ENCODE data around the gene RNASE13.
"Not testable (repeated sequence)": the region's sequence is repeated elsewhere in the genome, so short reads cannot be mapped to it uniquely, and the experiment has no call there.

The RNASE13 gene

DNA sequence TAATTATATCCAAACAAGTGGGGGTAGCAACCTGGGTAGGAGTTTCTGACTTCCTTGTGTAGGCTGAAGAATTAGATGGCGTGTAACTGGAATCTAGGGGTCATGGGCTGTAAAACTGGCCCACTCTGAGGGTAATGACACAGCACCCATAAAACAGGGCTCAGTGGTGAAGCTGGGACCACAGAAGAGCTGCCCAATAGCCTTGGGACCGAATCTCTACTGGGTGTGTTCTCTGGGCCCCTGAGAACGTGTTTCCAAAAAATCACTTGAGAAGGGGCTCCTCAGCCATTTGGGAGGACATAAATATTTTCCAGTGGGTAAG, 26.7 kb upstream of the RNASE13 start:
- DNase-seq: no peak

GRCh38 chr14:21060614-21061346, 26.2 kb upstream of the RNASE13 start:
- DNase-seq: no peak

GRCh38 chr14:21059842-21060613, 25.4 kb upstream of the RNASE13 start:
- DNase-seq: no peak

DNA sequence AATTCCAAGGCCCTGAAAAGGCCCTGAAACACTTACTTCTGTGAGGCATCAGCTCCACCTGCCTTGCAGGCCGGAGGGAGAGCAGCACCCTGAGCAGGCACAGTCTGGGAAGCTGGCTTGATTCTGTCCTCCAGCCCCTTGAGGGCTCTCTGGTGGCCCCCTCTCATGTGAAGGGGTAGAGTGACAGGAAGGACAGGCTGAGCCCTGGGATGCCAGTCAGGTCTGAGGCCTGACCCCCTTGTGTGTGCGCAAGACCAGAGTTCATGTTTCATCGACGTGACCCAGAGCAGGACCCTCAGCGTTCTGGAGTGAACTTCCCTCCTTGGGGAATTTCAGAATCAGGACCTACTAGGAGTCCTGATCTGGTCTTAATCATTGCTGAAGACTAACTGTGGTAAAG, 24.3 kb upstream of the RNASE13 start:
- DNase-seq: no peak

GRCh38 chr14:21057803-21058675, 23.4 kb upstream of the RNASE13 start, which contains the start of gene RNASE8:
TSS of gene RNASE8 (plus strand) at chr14:21057822. CDS start at chr14:21057893, 71 bp downstream.
- DNase-seq: no peak

- DNase-seq: no peak
Measured at GRCh38 chr14:21056520-21057163, 22.0 kb upstream of the RNASE13 start.

GRCh38 chr14:21055432-21056117, 21.0 kb upstream of the RNASE13 start:
- no peak for DNase-seq

- DNase-seq: no peak
Measured at GRCh38 chr14:21054768-21055145, 20.1 kb upstream of the RNASE13 start.

DNA sequence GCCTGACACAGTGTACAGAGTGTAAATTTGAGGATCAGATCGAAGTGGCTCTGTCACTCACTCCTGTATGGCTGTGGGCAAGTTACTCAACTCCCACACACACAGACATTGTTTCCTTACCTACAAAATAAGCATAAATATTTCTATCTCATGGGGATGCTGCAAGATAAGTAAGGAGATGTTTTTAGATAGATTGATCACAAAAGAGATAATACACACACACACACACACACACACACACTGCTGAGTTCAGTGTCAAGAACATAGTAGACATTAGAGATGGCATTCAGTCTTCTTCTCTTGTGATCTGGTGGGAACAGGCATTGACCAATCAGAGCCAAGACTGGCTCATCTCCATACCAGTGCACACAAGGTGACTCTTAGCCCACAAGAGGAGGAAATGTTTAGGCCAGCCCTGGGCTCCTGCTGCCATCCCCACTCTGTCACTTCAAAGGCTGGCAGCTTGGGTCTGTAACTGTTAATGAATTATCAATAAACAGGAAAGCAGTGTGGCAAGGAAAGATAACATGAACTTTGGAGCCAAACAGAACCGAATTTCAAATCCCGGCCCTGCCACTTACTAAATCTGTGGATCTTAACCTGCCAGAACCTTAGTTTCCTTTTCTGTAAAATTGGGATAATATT, 19.6 kb upstream of the RNASE13 start:
- DNase-seq: no peak

DNA sequence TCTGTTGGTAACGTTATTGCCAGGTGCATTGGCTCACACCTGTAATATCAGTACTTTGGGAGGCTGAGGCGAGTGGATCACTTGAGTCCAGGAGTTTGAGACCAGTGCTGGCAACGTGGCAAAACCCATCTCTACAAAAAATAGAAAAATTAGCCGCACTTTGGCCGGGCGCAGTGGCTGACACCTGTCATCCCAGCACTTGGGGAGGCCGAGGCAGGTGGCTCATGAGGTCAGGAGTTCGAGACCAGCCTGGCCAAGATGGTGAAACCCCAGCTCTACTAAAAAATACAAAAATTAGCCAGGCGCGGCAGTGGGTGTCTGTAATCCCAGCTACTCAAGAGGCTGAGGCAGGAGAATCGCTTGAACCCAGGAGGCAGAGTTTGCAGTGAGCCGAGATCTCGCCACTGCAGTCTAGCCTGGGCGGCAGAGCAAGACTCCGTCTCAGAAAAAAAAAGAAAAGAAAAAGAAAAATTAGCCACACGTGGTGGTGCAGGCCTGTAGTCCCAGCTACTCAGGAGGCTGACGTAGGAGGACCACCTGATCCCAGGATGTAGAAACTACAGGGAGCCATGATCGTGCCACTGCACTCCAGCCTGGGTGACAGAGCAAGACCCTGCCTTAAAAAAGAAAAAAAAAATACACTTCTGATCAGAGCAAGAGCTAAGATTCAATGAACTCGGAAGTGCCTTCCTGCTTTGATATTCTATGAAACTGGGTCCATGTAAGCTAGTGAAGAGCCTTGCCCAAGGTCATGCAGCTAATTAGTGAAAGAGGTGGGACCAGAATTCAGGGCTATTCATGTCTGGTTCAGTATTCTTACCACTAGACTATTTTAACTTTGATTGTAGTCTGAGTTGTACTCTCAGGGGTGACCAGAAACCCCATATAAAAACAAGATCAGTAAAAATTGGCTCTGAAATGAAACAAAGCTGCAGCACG, 18.8 kb upstream of the RNASE13 start:
- DNase-seq: no peak

- DNase-seq: no peak
Measured at GRCh38 chr14:21050597-21050996, 16.0 kb upstream of the RNASE13 start.

DNA sequence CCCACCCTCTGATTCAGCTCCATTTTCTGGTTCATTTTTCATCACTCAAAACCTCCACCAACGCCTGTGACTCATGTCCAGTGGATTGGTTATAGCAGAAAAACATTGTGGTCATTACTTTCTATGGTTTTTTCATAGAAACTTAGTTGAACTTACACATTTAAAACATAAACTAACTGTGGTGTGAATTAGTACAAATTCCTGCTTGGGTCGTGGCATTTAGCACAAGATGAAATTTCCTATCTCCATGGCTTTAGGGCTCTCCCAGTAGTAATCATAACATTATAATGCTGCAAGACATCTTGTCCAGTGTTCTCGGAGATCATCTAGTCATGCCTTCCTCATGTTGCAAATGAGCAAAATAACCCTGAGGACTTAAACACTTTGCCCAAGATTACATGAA, 14.7 kb upstream of the RNASE13 start:
- DNase-seq: no peak

DNA sequence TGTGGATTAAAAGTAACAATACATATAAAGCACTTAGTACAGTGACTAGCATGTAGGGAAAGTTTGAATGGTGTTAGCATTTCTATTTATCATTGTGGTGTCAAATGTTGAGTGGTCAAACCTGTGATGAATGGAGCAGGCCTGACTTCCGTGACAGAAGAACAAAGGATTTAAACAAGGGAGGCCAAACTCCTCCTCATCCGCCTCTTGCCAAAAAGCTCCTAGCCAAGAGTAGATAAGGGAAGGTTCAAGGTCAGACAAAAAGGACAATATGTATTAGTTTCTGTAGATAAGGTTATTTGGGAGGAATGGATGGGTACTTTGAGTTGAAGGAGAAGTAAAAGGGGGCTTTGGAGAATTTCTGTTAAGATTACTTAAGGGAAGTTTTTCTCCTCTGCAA, 14.0 kb upstream of the RNASE13 start:
- no peak for DNase-seq

DNA sequence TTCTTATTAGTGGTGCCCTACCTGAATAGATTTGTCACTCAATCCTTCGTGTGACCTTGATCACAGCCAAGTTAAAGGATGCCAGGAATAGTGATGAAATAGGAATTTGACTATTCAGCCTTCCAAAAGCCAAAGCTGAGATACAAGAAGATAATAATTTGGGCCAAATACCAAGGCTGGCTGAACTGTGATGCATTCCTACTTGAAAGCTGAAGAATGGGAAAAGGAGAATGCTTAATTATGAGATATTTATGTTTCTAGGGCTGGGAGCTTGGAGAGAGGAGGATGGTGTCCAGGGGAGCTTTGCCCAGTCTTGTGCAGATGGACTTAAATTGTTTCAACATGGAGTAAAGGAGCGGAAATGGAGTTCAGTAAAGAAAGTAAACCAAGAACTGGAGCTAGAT, 12.8 kb upstream of the RNASE13 start:
- no peak for DNase-seq

GRCh38 chr14:21043974-21044618, 9.5 kb upstream of the RNASE13 start:
- DNase-seq: no peak

DNA sequence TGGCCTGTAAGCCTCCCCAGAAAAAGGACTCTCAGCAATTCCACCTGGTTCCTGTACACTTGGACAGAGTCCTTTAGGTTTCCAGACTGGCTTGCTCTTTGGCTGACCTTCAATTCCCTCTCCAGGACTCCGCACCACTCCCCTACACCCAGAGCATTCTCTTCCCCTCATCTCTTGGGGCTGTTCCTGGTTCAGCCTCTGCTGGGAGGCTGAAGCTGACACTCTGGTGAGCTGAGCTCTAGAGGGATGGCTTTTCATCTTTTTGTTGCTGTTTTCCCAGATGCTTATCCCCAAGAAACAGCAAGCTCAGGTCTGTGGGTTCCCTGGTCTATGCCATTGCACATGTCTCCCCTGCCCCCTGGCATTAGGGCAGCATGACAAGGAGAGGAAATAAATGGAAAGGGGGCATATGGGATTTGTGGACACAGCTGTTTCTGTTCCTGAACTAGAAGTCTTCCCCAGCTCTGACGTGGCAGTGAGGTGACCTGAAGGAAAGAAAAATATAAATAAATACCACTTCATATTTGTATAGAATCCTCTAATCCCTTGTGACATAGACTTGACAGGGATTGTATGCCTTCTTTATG, 8.9 kb upstream of the RNASE13 start:
- no peak for DNase-seq

GRCh38 chr14:21042918-21043317, 8.3 kb upstream of the RNASE13 start:
- DNase-seq: no peak

- no peak for DNase-seq
Measured at GRCh38 chr14:21041676-21042433, 7.2 kb upstream of the RNASE13 start, which contains the start of gene RNASE7. TSS of gene RNASE7 (plus strand) at chr14:21042362. CDS start at chr14:21042993, 631 bp downstream.

DNA sequence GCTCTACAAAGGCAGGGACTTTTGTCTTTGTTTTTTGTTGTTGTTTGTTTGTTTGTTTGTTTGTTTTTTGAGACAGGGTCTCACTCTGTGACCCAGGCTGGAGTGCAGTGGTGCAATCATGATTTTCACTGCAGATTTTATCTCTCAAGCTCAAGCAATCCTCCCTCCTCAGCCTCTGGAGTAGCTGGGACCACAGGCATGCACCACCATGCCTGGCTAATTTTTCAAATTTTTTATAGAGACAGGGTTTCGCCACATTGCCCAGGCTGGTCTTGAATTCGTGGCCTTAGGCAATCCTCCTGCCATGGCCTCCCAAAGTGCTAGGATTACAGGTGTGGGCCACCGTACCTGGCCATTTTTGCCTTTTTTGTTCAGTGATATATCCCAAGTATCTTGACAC, 6.3 kb upstream of the RNASE13 start:
- not testable (repeated sequence) for DNase-seq

Measured in NK-92 treated with Interleukin-12 subunit alpha and Interleukin-12 subunit beta, amount 100 ng/mL, for 24 hours (cell line).